HG03196 (cell line): ENCODE data around the gene CCNY.
"Not testable (repeated sequence)": the region's sequence is repeated elsewhere in the genome, so short reads cannot be mapped to it uniquely, and the experiment has no call there.

Source experiments
- ATAC-seq: cut with Tn5 transposase; IDR thresholded peaks from one replicate; pipeline ENCODE4 v1.9.1; 2021; ENCODE audit not compliant: unreplicated experiment

CCNY gene

GRCh38 chr10:35507519-35508109 is 171.3 kb downstream of the CCNY start:
- no peak for ATAC-seq

DNA sequence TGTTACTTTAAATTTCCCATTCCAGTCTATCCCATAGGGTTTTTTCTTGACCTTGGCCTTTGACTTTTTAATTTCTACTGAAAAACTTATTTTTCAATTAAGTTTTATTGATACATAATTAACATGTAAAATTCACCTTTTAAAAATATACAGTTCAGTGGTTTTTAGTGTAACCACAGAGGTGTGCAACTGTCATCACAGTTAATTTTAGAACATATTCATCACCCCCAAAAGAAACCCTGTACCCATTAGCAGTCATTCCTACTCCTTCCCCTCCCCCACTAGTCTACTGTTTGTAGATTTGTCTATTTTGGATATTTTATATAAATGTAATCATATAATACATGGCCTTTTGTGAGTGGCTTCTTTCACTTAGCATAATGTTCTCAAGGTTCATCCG is 172.3 kb downstream of the CCNY start:
- no peak for ATAC-seq

DNA sequence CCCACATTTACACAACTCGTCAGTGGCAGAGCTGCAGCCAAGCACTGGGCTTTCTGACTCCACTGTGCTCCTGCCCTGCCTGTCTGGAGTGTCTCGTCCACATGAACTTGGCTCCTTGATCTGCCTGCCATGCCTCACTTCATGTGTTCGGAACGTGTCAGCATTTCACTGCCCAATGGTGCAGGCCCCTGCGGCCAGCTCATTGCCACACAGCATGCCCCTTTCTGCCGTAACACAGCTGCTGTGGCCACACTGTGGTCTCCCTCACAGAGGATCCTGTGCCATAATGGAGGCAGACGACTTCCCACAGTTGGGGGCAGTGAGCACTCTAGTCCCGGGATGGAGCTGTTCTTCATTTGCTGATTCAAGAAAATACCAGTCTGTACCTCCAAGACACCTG is 174.6 kb downstream of the CCNY start:
- no peak for ATAC-seq

DNA sequence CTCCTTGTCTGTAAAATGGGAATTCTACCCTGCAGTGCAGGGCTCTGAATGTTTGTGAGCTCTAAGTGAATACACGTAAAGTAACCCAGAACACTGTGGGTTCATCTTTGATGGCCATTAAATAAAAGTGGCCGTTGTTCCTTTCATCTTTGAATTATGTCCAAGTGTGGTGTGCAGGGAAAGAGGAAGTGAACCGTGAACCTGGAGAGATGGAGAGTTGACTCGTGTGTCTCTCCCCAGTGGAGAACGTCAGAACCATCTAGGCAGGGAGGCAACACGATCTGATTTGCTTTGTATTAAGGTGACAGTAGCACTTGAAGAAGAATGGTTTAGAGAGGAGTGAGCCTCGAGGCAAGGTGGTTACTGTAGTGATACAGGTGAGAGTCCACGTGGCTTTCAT is 175.3 kb downstream of the CCNY start:
- ATAC-seq = no peak

GRCh38 chr10:35516102-35516670 is 179.9 kb downstream of the CCNY start:
- no peak for ATAC-seq

GRCh38 chr10:35517431-35518181 is 181.3 kb downstream of the CCNY start:
- ATAC-seq = no peak

GRCh38 chr10:35518187-35518586 is 181.9 kb downstream of the CCNY start:
- not testable (repeated sequence) for ATAC-seq

GRCh38 chr10:35520996-35521395 is 184.7 kb downstream of the CCNY start:
- ATAC-seq = no peak

- no peak for ATAC-seq
Observed at GRCh38 chr10:35523670-35524225, 187.4 kb downstream of the CCNY start.

- no peak for ATAC-seq
Observed at GRCh38 chr10:35526746-35527145, 190.4 kb downstream of the CCNY start.

GRCh38 chr10:35532141-35532540 is 195.8 kb downstream of the CCNY start:
- no peak for ATAC-seq

DNA sequence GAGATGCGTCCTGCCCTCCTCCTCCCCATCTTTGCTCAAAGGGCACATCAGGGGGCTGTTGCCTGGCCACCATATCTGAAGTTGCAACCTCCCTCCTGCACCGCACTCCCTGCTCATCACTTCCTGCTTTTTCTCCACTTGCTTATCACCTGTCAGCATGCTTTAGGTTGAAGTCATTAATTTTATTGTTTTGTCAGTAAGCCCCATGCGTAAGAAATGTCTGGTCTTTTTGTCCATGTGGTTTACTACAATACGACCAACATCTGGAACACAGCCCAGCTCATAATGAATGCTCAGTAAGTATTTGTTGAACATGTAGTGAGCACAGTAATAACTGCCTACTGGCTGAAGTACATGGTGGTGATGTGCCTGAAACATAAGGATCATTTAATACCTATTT is 197.3 kb downstream of the CCNY start:
- ATAC-seq = no peak

DNA sequence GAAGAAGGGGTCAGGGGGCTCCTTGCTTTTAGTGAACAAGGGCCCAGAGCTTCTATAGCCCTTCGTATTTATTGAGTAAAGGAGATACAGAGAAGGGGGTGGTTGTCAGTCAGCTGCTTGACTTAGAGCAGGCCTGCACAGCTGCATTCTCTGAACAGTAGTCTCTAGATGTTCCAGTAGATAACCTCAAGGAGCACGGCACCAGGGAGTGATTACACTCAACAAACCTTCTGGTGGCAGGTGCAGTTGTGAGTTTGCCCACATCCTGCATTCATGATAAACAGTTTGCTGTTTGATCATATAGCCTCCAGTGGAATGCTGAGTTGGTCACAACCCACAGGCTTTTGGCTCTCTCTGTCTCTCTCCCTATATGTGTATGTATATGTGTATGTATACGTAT is 198.8 kb downstream of the CCNY start:
- ATAC-seq = no peak

DNA sequence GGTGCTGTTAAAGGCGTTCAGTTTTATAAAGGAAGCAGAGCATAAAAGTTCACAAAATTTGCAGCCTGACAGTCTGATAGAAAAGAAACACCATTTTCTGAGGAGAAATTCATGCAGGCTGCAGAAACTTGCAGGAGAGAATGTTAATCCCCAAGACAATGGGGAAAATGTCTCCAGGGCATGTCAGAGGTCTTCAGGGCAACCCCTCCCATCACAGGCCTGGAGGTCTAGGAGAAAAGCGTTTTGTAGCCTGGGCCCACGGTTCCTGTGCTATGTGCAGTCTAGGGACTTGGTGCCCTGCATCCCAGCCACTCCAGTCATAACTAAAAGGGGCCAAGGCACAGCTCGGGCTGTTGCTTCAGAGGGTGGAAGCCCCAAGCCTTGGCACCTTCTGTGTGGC is 200.5 kb downstream of the CCNY start:
- no peak for ATAC-seq

DNA sequence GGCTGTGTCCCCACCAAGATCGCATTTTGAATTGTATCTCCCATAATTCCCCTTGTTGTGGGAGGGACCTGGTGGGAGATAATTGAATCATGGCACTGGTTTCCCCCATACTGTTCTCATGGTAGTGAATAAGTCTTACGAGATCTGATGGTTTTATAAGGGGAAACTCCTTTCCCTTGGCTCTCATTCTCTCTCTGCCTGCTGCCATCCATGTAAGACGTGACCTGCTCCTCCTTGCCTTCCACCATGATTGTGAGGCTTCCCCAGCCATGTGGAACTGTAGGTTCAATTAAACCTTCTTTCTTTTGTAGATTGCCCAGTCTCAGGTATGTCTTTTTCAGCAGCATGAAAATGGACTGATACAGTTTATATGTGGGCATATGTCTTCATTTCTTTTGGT is 201.6 kb downstream of the CCNY start:
- not testable (repeated sequence) for ATAC-seq

GRCh38 chr10:35540296-35541164 is 204.2 kb downstream of the CCNY start:
- ATAC-seq = no peak

GRCh38 chr10:35541720-35542119 is 205.4 kb downstream of the CCNY start:
- ATAC-seq = no peak

GRCh38 chr10:35542303-35542702 is 206.0 kb downstream of the CCNY start:
- no peak for ATAC-seq

GRCh38 chr10:35545079-35545657 is 208.9 kb downstream of the CCNY start:
- ATAC-seq = no peak

DNA sequence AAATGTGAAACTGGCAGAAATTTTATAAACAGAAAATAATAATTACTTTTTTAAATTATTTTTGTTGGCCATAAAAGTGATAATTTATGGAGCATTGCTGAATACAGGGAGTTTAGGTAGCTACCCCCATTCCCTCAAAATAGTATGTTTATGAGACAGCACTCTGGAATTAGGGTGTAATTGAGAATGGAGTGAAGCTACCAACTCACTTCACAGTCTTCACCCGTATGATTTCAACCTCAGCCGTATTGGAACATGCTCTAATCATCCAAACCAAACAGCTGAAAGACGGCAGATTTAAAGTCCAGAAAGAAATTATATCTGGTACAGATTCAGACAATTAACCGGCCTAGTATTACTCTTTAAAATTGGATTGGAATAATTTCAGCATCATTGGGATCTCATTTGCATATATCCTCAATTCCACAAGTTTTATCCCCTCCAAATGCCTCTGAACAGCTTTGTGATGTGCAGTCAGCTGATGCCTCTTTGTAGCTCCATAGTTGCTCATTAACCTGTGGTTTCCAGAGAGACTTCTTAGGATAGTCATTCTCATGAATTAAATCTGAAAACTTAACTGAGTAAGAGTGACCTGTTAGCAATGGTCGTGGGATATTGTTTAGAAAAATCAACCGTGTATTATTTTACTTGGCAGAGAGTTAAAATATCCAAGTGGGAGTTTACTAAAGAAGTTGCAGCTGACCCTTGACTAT is 209.7 kb downstream of the CCNY start:
- no peak for ATAC-seq
